Activated CD8-positive, alpha-beta memory T cell treated with anti-CD3 and anti-CD28 coated beads for 24 hours (primary cell): ENCODE measurements around the gene SP2.

Source experiments
- DNase-seq: peaks from one replicate; pipeline ENCODE4 v3.0.0-alpha.2; 2020

The SP2 gene

GRCh38 chr17:47871048-47871447 is 25.0 kb upstream of the SP2 start:
- DNase-seq, result no peak

- DNase-seq, result no peak
Observed at GRCh38 chr17:47872019-47872650, 23.9 kb upstream of the SP2 start.

DNA sequence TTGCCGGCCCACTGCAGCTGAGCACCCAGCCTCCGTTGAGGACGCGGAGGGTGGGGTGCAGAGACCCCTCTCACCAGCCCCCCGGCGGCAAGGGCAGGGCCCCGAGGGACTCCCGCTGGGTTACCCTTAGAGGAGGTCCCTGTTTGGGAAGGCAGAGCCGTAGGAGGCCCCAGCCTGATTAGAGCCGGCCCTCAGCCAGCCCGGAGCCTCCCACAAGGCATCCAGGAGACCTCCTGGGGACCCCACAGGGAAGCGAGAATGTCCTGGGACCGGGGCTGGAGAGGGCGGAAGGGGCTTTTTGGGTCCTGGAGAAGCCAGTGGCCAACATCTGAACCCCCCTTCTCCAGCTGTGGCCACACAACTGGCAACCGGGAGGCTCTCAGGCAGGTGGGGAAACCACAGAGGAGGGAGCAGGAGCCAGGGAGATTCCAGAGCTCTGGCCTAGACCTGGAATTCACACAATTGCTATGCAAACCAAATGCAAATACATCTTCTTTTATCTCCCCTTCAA is 23.3 kb upstream of the SP2 start:
- no peak for DNase-seq

GRCh38 chr17:47873200-47874090 is 22.6 kb upstream of the SP2 start:
- no peak for DNase-seq

GRCh38 chr17:47875011-47875985 is 20.7 kb upstream of the SP2 start:
- no peak for DNase-seq

DNA sequence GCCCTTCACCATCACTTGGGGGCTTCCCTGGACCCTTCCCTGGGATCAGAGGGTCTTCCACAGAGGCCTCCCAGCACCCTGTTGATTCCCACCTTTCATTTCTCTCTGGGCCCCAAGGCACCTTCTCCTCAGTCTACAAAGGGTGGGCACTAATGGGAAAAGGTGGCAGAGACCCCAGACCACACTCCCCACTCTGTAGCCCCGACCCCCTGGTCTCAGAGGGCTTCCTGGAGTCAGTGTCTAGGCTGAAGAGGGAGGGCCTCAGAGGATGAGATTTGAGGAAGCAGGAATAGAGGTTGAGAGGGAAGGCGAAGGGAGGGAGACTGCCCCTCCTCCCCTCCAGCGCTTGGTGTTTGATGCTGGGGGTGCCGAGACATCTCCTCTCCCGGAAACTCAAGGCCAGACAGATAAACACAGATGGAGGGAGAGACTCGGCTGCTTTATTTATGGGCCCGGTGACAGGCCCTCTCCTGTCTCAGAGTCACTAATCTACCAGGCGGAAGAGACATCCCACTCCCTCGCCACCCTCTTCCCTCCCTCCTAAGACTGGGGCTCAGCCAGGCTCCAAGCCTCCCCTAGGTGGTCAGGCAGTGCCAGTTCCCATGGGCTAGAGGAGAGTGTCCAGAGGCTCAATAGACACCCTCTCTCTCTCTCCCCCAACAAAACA is 18.5 kb upstream of the SP2 start:
- DNase-seq, result no peak

DNA sequence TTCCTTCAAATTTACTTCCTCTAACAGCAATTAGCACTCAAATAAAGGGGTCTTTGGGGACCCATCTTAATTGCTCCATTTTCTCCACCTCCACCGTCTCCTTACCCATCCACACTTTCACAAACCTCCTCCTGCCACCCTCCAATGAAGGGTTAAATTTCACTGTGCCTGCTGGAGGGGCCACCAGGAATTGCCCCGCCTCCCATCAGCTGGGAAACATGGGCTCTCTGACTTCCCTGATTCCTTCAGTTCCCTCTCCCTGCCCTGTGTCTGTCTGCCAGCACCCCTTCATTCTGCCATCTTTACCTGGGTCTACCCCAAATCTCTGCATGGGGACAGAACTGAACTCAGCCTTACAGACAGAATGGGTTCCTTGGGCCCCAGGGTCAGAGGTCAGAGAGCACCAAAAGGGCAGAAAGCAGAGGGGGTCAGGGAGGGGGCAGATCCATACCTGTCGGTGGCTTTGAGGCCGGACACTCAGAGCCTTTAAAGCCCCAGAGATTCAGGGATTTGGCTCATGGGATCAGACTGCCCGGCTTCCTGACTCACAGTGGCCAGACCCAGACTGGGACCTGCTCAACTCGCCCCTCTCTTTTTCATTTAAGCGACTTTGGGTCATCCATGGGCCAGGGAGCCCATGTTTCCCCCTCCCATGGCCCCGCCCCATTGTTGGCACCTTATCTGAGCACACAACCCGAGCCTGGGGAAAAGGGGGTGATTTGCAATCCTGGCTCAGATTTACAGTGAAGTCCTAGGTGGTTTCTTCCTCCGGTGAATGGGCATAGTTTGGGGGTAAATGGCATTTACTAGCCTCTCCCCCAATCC is 17.6 kb upstream of the SP2 start:
- no peak for DNase-seq

DNA sequence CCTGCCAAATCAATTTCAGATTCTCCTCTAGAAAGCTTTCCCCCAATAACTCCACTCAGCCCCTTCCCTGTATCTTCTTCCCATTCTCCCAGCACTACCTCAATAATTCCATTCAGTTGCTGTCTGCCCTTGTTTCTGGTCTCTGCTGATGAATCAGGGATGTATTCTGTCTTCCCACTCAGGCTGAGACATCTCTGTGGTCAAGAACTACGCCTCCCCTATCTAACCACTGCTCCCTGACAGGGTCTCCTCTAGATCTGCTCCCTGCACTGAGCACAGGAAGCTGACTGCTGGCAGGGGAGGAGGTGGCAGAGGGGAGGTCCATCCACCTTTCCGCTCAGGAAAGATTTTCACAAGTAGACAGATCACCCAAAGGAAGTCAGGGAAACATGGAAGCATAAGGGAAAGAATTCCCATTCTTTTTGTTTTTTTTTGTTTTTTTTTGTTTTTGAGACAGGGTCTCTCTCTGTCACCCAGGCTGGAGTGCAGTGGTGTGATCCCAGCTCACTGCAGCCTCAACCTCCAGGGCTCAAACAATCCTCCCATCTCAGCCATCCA is 16.9 kb upstream of the SP2 start:
- no peak for DNase-seq

GRCh38 chr17:47879776-47880454 is 16.1 kb upstream of the SP2 start:
- no peak for DNase-seq

DNA sequence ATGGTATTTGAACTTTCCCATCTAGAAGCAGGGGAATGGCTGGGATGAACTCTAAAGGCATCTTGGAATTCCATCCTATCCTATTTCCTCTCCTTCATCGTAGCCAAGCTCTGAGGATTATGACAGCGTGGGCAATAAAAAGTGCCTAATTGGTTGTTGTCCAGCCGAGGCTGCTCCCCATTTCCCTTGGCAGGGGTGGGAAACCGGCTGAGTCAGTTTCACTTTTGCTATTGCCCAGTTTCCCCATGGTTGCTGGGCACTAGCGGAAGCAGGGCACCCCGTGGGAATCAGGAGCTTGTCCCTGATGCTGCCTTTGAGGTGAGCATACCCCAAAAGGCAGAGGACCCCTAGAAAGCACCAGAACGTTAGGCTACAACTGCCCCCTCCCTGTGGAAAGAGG is 13.8 kb upstream of the SP2 start:
- DNase-seq, result no peak

DNA sequence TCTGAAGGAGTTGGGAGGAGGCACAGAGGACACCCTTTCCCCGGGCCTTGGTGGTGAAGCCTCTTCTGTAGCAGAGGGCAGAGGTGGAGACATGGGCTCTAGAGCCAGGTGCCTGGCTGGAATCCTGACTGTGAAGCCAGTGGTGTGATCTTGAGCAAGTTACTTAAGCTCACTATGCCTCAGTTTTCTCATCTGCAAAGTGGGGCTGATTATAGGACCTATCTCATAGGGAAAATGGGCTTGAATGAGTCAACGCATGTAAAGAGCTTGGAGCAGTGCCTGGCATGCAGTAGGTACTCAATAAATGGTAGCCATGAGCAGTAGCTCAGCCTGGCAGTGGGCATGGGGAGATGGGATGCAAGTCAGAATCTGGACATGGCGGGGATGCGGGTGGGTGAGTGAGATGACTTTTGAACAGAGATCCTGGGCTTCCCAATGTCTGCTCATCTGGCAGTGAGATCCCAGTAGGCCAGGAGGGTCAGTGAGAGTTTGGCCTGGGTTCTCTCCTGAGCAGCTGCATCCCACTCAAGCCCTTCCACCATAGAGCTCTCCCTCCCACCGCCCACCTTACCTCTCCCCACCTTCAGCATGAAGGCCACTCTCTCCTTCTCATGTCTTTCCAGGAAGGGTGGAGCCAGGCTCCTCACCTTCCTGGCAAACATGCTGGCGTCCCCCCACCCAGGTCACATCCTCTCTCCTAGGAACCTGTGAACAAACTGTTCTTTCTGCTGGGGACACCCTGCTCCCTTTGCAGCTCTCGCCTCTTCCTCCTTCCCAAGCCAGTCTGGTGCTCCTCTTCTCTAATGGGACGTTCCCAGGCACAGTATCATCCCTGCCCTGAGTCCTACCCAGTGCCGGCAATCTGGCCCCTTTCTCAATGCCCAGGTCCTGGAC is 13.1 kb upstream of the SP2 start:
- no peak for DNase-seq

DNA sequence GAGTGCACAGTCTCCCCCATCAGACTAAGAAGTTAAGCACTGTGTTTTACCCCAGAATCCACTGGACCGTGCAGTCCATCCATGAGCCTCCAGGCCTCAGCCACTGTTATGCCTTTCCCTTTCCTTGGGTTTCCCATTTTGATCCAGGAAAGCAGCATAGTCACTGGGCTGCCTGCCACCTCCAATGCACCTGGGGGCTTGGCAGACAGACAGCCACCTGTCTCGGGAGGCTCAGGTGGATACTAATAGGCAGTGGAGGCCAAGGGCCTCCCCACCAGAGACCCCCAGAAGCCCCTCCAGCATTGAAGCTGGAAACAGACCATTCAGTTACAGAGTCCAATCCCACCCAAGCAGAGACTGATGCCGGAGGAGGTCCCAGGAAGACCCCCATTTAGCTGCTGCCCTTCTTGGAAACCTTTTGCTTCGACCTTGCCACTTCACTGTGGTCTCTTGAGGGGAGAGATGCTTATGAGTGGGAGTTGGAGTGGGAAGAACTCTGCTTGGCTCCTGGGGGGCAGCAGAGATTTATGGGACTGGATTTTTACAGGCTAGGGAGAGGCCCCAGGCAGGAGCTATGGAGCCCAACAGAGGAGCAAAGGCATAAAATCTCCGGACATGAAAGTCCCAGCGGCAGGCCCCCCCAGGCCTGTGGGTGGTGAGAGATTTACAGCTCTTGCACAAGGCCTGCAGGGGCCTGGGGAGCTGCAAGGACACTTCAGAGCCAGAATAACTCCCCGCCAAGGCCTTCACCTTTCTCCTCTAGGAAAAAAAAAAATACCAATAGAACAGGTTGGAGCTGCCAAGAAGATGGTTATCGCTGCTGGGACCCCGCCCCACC is 12.2 kb upstream of the SP2 start:
- DNase-seq, result no peak

DNA sequence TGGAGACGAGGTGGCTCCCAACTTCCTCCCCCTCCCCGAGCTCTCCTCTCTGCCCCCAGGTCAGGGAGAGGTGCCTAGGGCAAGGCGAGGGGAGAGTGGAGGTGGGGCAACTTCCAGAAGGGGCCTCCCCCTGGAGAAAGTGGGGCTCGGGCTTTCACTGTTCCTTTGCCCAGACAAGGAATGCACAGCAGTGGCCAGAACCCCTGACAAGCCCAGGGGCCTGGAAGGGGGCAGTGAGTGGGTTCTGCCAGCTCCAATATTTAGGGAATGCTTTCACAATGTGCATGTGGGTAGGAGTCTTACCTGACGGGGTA is 11.7 kb upstream of the SP2 start:
- no peak for DNase-seq

GRCh38 chr17:47884905-47885730 is 10.9 kb upstream of the SP2 start:
- DNase-seq, result no peak

DNA sequence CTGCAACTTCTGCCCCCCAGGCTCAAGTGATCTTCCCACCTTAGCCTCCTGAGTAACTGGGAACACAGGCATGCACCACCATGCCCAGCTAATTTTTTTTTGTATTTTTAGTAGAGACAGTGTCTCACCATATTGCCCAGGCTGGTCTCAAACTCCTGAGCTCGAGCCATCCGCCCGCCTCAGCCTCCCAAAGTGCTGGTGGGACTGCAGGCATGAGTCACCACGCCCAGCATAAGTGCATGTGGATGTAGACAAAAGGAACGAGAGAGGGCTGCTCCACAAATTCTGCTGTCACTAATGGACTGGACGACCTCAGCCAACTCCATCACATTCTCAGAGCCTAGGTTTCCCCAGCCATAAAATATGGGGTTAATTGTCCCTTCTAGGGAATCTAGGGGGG is 7.7 kb upstream of the SP2 start:
- DNase-seq, result no peak

DNA sequence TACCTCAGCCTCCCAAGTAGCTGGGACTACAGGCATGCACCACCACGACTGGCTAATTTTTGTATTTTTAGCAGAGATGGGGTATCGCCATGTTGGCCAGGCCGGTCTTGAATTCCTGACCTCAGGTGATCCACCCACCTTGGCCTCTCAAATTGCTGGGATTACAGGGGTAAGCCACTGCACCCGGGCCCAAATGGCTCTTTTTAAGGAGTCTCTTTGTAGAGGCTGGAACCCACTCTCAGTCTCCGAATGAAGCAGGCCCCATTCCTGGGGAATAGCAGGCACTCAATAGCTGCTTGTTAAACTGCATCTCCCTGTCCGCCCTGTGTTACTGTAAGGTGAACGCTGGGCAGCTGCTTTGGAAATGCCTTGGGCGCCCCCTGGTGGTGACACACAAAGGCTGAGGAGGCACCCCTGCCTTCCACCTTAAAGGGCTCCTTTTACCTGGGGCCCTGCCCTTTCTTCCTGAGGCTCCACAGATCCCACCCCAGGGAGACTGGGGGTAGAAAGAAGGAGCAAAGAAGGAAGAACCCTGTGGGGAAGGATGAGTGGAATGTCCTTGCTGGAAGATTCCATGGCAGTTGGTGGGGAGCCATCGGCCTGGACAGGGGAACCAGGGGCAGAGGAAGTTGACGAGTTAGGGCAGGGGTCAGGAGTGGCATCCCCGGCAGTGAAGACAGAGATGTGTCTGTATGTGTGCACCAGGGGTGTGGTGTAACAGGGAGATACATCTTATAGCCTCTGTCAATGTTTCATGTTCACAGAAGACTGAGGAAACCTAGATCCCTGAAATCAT is 6.1 kb upstream of the SP2 start:
- peak; percentile 98 for DNase-seq

DNA sequence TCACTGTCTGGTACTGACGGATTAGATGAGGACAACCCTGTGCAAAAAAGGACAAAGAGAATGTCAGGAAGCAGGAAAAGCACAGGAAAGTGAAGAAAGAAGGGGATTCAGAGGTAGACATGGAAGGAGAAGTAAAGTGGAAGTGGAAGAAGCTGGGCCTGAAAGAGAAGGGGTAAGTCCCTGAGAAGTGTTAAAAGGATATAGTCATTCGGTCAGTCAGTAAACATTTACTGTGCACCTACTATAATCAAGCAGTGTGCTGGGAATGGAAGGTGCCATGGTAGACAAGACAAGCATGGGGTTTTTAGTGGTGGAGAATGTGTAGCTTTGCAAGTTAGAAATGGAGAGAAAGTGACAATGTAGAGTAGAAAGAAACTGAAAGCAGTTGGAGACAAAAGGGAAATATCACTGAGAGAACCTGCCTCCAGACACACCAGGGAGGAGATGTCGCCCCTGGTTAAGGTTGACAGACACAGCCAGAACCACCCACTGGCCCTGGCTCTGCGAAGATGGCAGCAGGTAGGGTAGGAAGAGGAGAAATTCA is 4.4 kb upstream of the SP2 start:
- DNase-seq, result no peak
